Body of pancreas (tissue), 4 donors: ENCODE data around the gene RASGRP1.

Experiments used
- POLR2A ChIP-seq, 3 donors: fragments of 450-650 bp; IDR thresholded peaks; one replicate each; pipeline ENCODE4 v1.6.1; 2016; ENCODE audit warnings: antibody characterized with exemption in 3 of 3, mild to moderate bottlenecking in 2 of 3
- TF ChIP-seq, protein P1 (sequence below), 7 experiments: fragments of 450-650 bp in 4 of 7; fragments of 200-600 bp in 3 of 7; sonication (generic) in 3 of 7; IDR thresholded peaks; one replicate each; pipeline ENCODE4 v1.5.1; 2016 to 2019; ENCODE audit warnings: antibody characterized with exemption in 7 of 7

DNA sequence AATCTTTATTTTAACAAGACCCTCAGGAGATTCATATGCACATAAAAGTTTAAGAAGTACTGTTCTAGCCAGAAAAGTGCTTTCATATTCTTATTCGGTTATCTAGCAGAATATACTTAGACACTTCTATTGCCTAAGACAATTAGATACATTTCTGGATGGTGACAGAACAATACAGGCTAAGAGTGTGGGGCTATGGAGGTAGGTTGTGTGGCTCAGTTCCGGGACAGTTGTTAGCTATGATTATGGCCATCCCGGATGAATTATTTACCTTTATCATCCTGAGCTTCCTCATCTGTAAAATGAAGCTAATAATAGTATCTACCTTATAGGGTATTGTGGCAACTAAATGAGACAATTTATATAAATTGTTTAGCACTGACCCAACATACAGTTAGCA, 104.1 kb downstream of the RASGRP1 start:
- no peak for TF ChIP-seq POLR2A (IDR thresholded peaks at IDR 0.05)
- TF ChIP-seq, protein P1, sequence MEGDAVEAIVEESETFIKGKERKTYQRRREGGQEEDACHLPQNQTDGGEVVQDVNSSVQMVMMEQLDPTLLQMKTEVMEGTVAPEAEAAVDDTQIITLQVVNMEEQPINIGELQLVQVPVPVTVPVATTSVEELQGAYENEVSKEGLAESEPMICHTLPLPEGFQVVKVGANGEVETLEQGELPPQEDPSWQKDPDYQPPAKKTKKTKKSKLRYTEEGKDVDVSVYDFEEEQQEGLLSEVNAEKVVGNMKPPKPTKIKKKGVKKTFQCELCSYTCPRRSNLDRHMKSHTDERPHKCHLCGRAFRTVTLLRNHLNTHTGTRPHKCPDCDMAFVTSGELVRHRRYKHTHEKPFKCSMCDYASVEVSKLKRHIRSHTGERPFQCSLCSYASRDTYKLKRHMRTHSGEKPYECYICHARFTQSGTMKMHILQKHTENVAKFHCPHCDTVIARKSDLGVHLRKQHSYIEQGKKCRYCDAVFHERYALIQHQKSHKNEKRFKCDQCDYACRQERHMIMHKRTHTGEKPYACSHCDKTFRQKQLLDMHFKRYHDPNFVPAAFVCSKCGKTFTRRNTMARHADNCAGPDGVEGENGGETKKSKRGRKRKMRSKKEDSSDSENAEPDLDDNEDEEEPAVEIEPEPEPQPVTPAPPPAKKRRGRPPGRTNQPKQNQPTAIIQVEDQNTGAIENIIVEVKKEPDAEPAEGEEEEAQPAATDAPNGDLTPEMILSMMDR (IDR thresholded peaks at IDR 0.05), result no peak
